Thyroid gland (tissue), 4 donors: ENCODE measurements around the gene MVB12B. TPM values are rescaled to one million over a fixed set of nuclear protein-coding genes. Genes with fewer than 3 reads are reported as not detected.

Source experiments
- DNase-seq, 2 donors: peaks; one replicate each; pipeline ENCODE4 v3.0.0-alpha.2; 2019
- H3K27ac ChIP-seq, 3 donors: fragments of 200-600 bp; sonication (generic); 1 replicate in 2 of 3; 2 replicates in 1 of 3; pipeline ENCODE4 v1.5.1; 2016 to 2019; ENCODE audit warnings: mild to moderate bottlenecking in 1 of 3, moderate library complexity in 1 of 3
- H3K27me3 ChIP-seq: fragments of 200-600 bp; sonication (generic); one replicate; pipeline ENCODE4 v1.5.1; 2019
- H3K36me3 ChIP-seq, 2 donors: fragments of 200-600 bp; sonication (generic); one replicate each; pipeline ENCODE4 v1.5.1; 2016 to 2019
- H3K4me1 ChIP-seq, 2 donors: fragments of 200-600 bp; sonication (generic); one replicate each; pipeline ENCODE4 v1.5.1; 2017 to 2019
- H3K4me3 ChIP-seq, 3 donors: fragments of 200-600 bp; sonication (generic); replicated peaks in 1 of 3; 1 replicate in 2 of 3; 2 replicates in 1 of 3; pipeline ENCODE4 v1.5.1; 2016; ENCODE audit warnings: mild to moderate bottlenecking in 1 of 3
- H3K9me3 ChIP-seq: fragments of 200-600 bp; sonication (generic); one replicate; pipeline ENCODE4 v1.5.1; 2017
- POLR2A ChIP-seq, 2 donors: fragments of 450-650 bp; IDR thresholded peaks; one replicate each; pipeline ENCODE4 v1.6.1; 2017; ENCODE audit warnings: antibody characterized with exemption in 2 of 2, mild to moderate bottlenecking in 2 of 2, moderate library complexity in 1 of 2
- WGBS, 2 donors: methylation state at CpG; one replicate each; pipeline ENCODE4 v1.1.5; 2017; 5-methylcytosine and 5-hydroxymethylcytosine counted together
- intact Hi-C: fragments of 100-400 bp; cut with DNase I; formaldehyde crosslinking; loops from one replicate; pipeline ENCODE4 v1.15.1; 2023
- total RNA-seq, 4 donors: library from RNA; depleted of rRNA; stranded (reverse); fragments of >200 nt; gene quantifications; one replicate each; pipeline ENCODE4 v1.2.3, GENCODE V29; 2016
- TF ChIP-seq, protein P1 (sequence below), 6 experiments: fragments of 200-600 bp in 3 of 6; fragments of 450-650 bp in 3 of 6; sonication (generic) in 3 of 6; IDR thresholded peaks; one replicate each; pipeline ENCODE4 v1.5.1; 2016 to 2019; ENCODE audit warnings: antibody characterized with exemption in 6 of 6, mild to moderate bottlenecking in 2 of 6, inconsistent platforms in 1 of 6, moderate library complexity in 1 of 6

The MVB12B gene
- total RNA-seq, 4 donors from 2014 or later, result 13.4 to 19.3 (median 15.5) TPM

DNA sequence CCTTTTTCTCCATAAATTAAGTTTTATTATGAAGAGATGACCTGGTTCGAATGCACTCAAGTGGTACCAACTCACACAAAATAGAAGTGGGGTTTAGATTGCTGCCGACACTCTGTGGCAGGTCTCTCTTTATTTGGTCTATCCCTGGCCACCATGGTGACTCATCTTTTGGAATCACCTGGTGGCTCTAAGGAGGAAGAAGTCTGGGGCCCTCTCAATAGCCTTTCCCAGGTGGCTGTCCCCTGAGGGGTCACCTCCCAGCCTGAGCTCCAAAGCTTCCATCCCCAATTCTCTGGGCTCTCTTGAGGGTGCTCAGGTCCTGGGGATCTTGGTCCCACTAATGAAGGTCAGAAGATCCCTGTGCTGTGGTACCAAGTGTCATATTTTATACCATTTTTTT is 136.8 kb downstream of the MVB12B start:
- Histone ChIP-seq H3K36me3 (no peaks in the 10 kb centered on the region), H3K27ac (no peak overlapping the region), H3K27me3 (no peaks in the 10 kb centered on the region), H3K9me3 (no peaks in the 10 kb centered on the region), H3K4me1 (no peaks in the 10 kb centered on the region), H3K4me3 (no peak overlapping the region)
- WGBS, 2 donors, result 92 to 96% methylated on average over 2 of the region's 2 CpGs
- no peak for DNase-seq
- TF ChIP-seq POLR2A (IDR thresholded peaks at IDR 0.05), result no peak
- TF ChIP-seq, protein P1, sequence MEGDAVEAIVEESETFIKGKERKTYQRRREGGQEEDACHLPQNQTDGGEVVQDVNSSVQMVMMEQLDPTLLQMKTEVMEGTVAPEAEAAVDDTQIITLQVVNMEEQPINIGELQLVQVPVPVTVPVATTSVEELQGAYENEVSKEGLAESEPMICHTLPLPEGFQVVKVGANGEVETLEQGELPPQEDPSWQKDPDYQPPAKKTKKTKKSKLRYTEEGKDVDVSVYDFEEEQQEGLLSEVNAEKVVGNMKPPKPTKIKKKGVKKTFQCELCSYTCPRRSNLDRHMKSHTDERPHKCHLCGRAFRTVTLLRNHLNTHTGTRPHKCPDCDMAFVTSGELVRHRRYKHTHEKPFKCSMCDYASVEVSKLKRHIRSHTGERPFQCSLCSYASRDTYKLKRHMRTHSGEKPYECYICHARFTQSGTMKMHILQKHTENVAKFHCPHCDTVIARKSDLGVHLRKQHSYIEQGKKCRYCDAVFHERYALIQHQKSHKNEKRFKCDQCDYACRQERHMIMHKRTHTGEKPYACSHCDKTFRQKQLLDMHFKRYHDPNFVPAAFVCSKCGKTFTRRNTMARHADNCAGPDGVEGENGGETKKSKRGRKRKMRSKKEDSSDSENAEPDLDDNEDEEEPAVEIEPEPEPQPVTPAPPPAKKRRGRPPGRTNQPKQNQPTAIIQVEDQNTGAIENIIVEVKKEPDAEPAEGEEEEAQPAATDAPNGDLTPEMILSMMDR (IDR thresholded peaks at IDR 0.05), result no peak
- intact Hi-C loops, result no loop called here

DNA sequence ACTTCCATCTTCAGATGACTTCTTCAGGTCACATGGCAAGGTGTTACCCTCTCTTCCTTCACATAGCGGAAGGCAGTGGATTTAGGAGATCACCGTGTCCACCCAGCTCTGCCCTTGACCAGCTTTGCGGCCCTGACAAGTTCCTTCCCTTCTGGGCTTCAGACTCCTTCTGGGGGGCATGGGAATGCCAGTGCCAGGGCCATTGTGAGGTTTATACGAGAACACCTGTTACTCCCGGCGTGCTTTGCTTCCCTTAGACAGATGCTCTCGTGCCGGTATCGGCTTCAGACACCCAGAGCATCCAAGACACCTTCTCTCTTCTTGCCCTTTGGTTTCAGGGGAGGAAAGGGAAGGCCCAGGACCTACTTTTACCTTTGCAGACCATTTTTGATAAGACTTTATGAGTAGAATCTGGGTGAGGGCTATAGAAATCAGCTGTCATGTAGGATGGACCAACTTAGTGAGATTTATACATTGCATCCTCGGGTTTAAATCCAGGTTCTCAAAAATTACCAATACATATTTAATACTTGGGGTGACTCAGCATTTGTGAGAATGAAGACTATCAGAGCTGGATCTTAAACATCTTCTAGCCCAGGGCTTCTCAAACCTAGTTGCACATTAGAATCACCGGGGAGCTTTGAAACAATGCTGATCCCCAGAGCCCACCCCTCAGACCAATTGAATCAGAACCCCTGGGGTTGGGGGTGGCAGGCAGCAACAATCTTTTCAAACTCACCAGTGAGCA is 138.2 kb downstream of the MVB12B start:
- no peak for DNase-seq
- H3K9me3 ChIP-seq, result no peaks in the 10 kb centered on the region
- H3K4me3 ChIP-seq, result no peak overlapping the region
- intact Hi-C loops, result no loop called here
- WGBS, 2 donors, result 97% methylated on average over 11 of the region's 11 CpGs
- no peaks in the 10 kb centered on the region for H3K36me3 ChIP-seq
- TF ChIP-seq, protein P1 (IDR thresholded peaks at IDR 0.05), result no peak
- no peak for TF ChIP-seq POLR2A (IDR thresholded peaks at IDR 0.05)
- H3K27ac ChIP-seq, result no peak overlapping the region
- H3K4me1 ChIP-seq, result no peaks in the 10 kb centered on the region
- H3K27me3 ChIP-seq, result no peaks in the 10 kb centered on the region

DNA sequence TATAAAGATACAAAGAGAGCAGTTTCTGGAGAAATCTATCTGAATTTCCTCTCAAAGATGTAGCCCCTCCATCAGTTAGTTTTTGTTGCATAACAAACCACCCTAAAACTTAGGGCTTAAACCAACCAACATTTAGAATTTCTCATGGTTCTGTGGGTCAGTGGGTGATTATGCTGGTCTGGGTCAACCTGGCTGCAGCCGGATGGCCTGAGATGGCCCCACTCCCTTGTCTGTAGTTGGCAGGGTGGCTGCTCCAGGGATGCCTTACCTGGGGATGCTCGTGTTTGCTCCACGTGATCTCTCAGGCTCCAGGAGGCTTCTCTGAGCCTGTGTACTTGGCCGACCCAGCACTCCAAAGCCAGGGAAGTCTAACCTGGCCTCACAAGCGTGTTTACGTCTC is 139.3 kb downstream of the MVB12B start:
- Histone ChIP-seq H3K36me3 (no peaks in the 10 kb centered on the region), H3K27ac (no peak overlapping the region), H3K4me1 (no peaks in the 10 kb centered on the region), H3K4me3 (no peak overlapping the region), H3K27me3 (no peaks in the 10 kb centered on the region), H3K9me3 (no peaks in the 10 kb centered on the region)
- TF ChIP-seq, protein P1 (IDR thresholded peaks at IDR 0.05), result no peak
- TF ChIP-seq POLR2A (IDR thresholded peaks at IDR 0.05), result no peak
- intact Hi-C loops, result no loop called here
- DNase-seq, result no peak
- 93 to 98% methylated on average over 6 of the region's 6 CpGs for WGBS, 2 donors

DNA sequence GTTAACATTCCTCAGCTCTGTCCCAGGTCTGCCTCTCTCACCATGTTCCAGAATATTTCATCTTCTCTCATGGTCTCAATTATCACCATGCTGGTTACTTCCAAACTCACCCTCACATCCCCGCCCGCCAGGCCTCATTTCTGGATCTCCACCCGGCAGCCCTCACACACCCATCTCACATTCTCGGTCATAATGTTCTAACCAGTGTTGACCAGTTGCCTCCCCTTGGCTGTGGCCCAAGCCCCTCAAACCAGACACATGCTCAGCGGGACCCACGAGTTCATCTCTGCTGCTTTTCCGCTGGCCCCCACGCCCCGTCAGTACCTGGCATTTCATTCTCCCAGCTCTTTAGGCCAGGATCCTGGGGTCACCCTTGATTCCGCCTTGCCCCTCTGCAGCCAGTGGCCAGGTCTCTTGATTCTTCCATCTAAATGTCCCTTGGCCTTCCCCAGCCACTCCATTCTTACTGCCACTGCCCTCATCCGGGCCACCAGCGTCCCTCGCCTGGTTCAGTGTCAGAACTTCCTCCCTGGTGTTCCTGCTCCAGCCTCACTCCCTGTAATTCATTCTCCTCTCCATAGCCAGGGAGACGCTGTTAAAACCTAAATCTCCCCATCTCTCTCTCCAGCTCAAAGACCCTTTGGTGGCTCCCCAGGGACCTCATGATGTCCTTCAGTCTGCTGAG is 141.7 kb downstream of the MVB12B start:
- Histone ChIP-seq H3K36me3 (no peaks in the 10 kb centered on the region), H3K27me3 (no peaks in the 10 kb centered on the region), H3K4me1 (no peaks in the 10 kb centered on the region), H3K9me3 (no peaks in the 10 kb centered on the region), H3K4me3 (no peak overlapping the region), H3K27ac (no peak overlapping the region)
- TF ChIP-seq, protein P1 (IDR thresholded peaks at IDR 0.05), result no peak
- no peak for TF ChIP-seq POLR2A (IDR thresholded peaks at IDR 0.05)
- 95 to 98% methylated on average over 14 of the region's 14 CpGs for WGBS, 2 donors
- intact Hi-C loops, result no loop called here
- DNase-seq, result no peak
